ENCODE data around the gene EIF4E2.

The EIF4E2 gene, protein sequence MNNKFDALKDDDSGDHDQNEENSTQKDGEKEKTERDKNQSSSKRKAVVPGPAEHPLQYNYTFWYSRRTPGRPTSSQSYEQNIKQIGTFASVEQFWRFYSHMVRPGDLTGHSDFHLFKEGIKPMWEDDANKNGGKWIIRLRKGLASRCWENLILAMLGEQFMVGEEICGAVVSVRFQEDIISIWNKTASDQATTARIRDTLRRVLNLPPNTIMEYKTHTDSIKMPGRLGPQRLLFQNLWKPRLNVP

DNA sequence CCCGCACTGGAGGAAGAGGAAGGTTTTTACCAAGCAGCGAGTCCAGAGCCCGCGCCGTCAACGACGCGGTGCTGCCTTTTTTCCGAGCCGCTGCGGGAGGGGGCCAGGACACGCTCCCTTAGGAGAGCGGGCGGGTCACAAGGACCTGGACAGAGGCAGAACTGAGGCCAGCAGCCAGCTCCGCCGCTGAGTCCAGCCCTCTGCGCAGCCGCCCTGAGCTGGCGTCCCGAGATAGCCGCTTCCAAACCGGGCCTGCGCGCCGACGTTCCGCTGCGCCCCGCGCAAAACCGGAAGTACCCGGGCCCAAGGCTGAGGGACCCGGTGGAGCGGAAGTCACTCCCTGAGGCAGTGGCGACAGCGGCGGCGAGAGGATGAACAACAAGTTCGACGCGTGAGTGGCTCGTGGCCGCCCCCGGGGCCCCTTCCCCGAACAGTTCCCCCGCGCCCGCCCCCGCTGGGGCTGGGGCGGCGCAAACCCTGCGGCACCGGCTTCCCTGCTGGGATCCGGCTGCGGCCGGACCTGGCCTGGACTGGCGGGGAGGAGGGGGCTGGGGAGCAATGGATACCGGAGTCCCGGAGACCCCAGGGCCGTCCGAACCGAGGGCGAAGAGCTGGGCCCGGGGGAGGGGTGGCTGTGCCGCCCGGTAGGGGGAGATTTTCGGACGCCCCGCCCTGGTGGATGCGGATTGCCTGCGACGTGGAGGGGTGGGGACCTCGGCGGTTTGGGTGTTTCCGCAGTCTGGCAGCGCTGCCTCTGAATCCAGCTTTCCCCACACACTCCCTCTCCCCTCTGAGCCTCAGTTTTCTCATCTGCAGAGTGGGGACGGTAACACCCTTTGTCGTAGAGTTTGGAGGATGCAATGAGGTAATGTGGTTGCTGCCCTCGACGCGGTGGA, at the start of gene EIF4E2, which contains the start of gene TIGD1:
Gene EIF4E2, plus strand, starts transcription at position 336 of the 896 bp plus-strand sequence. Its CDS starts 36 bp downstream, at position 372.
Gene TIGD1, minus strand, starts transcription at position 204 of the 896 bp plus-strand sequence. CDS start 675 bp downstream, outside the sequence.
- TF ChIP-seq, protein P1, sequence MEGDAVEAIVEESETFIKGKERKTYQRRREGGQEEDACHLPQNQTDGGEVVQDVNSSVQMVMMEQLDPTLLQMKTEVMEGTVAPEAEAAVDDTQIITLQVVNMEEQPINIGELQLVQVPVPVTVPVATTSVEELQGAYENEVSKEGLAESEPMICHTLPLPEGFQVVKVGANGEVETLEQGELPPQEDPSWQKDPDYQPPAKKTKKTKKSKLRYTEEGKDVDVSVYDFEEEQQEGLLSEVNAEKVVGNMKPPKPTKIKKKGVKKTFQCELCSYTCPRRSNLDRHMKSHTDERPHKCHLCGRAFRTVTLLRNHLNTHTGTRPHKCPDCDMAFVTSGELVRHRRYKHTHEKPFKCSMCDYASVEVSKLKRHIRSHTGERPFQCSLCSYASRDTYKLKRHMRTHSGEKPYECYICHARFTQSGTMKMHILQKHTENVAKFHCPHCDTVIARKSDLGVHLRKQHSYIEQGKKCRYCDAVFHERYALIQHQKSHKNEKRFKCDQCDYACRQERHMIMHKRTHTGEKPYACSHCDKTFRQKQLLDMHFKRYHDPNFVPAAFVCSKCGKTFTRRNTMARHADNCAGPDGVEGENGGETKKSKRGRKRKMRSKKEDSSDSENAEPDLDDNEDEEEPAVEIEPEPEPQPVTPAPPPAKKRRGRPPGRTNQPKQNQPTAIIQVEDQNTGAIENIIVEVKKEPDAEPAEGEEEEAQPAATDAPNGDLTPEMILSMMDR (IDR thresholded peaks at IDR 0.05; ENCODE audit: borderline replicate concordance, insufficient read depth, low read depth, low read length), result peak; percentile 23; the same call in 1 of the 2 replicates
- peak within 1 kb of the TSS; percentile 86 for H3K4me3 ChIP-seq (ENCODE audit: low read depth, low read length)

DNA sequence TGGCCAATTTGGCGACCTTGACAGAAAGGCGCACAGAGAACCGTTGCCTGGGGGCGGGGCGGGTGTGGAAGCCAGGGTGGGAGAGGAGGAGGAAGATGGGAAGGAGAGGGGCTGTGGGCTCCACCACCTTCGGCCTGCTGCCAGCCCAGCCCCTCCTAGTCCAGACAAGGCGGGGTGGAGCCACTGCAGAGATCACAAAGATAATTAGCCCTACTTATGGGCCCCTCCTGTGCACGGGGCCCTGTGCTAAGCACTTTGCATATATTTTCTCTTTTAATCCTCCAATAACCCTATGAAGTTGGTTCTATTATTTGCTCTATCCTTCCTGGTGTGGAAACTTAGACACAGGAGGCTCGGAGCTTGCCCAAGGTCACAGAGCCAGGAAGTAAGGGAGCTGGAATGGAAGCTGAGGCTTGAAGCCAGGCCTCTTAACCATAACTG, 49.1 kb upstream of the EIF4E2 start:
- TF ChIP-seq, protein P1 (IDR thresholded peaks at IDR 0.05; ENCODE audit: borderline replicate concordance, insufficient read depth, low read depth, low read length), result no peak
- H3K4me3 ChIP-seq (ENCODE audit: low read depth, low read length), result no peak overlapping the region

DNA sequence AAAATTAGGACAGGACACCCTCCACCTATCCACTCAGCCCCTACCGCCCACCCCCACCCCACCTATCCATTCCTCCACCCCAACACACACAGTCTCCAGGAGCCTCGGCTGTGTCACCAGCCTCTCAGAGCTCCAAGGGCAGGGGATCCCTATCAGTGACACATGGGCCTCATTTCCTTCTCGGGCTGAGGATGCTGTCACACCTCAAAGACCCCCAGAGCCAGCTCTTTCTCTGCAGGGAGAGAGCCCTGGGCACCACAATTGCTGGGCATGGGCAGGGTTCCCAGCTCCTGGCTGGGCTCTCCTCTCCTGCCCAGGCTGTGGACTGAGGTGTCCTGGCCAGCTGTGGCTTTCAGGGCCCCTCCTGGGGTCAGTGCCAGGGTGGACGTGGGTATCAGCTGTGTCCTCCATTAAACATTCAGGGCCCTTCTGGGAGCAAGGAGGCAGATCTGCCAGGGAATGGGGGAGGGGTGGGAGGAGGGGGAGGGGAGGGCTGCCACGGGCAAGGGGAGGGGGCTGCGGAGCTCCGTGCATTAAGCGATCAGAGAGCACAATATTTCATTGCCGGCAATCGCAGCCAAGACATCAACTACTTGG, 48.6 kb upstream of the EIF4E2 start:
- TF ChIP-seq, protein P1 (IDR thresholded peaks at IDR 0.05; ENCODE audit: borderline replicate concordance, insufficient read depth, low read depth, low read length), result no peak
- no peak overlapping the region for H3K4me3 ChIP-seq (ENCODE audit: low read depth, low read length)

DNA sequence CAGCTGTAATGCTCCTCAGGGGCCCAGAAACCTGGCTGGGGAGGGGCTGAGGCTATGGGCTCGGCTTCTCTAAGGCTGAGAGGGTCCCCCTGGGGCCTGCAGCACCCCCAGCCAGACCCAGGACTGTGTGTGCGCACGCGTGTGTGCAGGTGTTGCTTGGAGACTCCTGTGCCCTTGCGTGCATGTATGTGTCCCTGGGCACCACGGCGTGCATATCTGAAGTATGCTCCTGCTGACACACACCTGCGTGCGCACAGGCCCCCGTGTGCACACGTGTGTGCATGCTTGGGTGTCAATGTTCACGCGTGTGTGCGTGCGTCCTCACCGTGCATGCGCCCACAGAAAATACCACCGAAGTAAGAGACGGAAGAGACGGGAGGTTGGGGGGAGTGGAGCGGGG, 48.0 kb upstream of the EIF4E2 start:
- H3K4me3 ChIP-seq (ENCODE audit: low read depth, low read length), result no peak overlapping the region

DNA sequence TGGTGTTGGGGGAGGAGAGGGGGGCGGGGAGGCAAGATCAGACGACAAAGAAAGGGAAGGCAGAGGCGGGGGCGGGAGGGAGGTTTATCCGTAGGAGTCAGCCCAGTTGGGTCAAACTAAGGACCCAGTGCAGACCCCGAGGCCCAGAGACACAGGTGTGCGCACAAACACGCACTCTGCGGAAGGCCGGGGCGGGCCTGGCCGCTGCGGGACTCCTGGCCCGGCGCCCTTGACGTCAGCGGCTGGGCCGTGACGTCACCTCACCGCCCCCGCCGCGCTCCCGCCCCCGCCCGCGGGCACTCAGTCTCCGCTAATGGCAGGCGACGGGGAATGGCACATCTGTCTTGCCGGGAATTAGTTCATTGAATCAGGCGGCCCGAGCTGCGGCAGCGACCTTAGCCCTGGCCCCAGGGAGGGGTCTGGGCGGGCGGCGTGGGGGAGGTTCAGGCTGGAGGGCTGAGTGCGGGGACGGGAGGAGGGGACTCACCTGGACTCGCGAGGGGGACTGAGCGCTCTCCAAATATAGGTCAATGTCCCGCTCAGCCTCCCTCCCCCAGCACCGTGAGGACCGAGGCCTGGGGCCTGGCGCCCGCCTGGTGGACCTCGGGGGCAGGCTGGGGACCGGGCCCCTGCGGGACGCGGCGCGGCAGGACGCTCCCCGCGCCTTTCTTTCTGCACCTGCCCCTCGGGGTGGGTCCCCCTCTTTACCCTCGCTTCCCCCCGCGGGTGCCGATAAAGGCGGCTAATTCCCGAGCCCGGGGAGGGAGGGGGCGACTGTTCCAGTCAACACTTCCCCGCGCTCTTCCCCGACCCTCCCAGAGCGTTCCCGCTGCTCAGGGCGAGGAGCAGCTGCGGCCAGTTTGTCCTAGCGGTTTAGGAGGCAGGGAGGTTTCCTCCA, 47.3 kb upstream of the EIF4E2 start:
- no peak overlapping the region for H3K4me3 ChIP-seq (ENCODE audit: low read depth, low read length)
- TF ChIP-seq, protein P1 (IDR thresholded peaks at IDR 0.05; ENCODE audit: borderline replicate concordance, insufficient read depth, low read depth, low read length), result no peak

More for the DNA sequence above, 48.0 kb upstream of the EIF4E2 start:
- TF ChIP-seq, protein P1 (IDR thresholded peaks at IDR 0.05; ENCODE audit: borderline replicate concordance, insufficient read depth, low read depth, low read length), result no peak

DNA sequence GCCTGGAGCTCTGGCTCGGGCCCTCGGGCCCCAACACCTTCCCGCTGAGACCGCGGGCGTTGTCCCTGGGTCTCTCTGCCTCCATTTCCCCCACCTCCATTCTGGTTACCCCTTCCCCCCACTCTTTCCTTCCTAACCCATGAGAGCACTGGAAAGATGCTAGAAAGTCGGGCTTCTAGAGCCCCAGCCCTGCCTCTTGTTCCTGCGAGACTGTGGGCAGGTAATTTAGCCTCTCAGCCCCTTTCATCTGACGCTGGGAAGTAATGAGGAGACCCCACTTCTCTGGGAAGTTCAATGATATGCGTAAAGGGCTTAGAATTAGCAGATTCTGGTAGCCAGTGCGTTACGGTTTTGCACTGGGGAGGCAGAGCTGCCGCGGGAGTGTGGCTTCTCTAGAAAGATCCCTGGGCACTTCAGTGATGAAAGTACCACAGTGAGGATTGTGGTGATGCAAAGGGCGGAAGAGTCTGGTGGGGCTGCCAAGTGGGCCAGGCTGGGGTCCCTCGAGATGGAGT, 46.6 kb upstream of the EIF4E2 start:
- TF ChIP-seq, protein P1 (IDR thresholded peaks at IDR 0.05; ENCODE audit: borderline replicate concordance, insufficient read depth, low read depth, low read length), result no peak
- no peak overlapping the region for H3K4me3 ChIP-seq (ENCODE audit: low read depth, low read length)

Data from GM12875 (cell line).